GM23338 (cell line): ENCODE results near the gene ANKRD49. TPM values are rescaled to one million over a fixed set of nuclear protein-coding genes. Genes with fewer than 3 reads are reported as not detected.

Source experiments
- CTCF ChIP-seq, 2 experiments: fragments of 200-600 bp in 1 of 2; sonication (generic) in 1 of 2; conservative IDR thresholded peaks; 2 replicates each; pipeline versions ENCODE4 v1.5.1 to v1.6.1; 2016 to 2017; ENCODE audit warnings: antibody characterized with exemption in 2 of 2, low read depth in 2 of 2, mild to moderate bottlenecking in 2 of 2, moderate library complexity in 1 of 2
- ETS1 ChIP-seq: IDR thresholded peaks from 2 replicates; pipeline ENCODE4 v1.6.1; 2016; ENCODE audit warnings: antibody characterized with exemption
- EZH2phosphoT487 ChIP-seq: fragments of 200-600 bp; sonication (generic); IDR thresholded peaks from one replicate; pipeline ENCODE4 v1.8.1; 2018; ENCODE audit warnings: antibody characterized with exemption; ENCODE audit not compliant: unreplicated experiment
- JUNB ChIP-seq: IDR thresholded peaks from one replicate; pipeline ENCODE4 v1.6.1; 2016; ENCODE audit warnings: antibody characterized with exemption; ENCODE audit not compliant: unreplicated experiment
- NANOG ChIP-seq: IDR thresholded peaks from 2 replicates; pipeline ENCODE4 v1.6.1; 2016; ENCODE audit warnings: antibody characterized with exemption, borderline replicate concordance
- POLR2AphosphoS5 ChIP-seq: IDR thresholded peaks from 2 replicates; pipeline ENCODE4 v1.6.1; 2016; ENCODE audit warnings: antibody characterized with exemption, low read depth
- REST ChIP-seq: IDR thresholded peaks from one replicate; pipeline ENCODE4 v1.6.1; 2018; ENCODE audit warnings: antibody characterized with exemption; ENCODE audit not compliant: unreplicated experiment
- STAT1 ChIP-seq: IDR thresholded peaks from one replicate; pipeline ENCODE4 v1.6.1; 2016; ENCODE audit warnings: antibody characterized with exemption; ENCODE audit not compliant: unreplicated experiment
- ZNF462 ChIP-seq: fragments of 250-450 bp; sonication (Bioruptor Pico); IDR thresholded peaks from 2 replicates; pipeline ENCODE4 v1.5.0; 2020; ENCODE audit warnings: mild to moderate bottlenecking, moderate library complexity
- polyA plus RNA-seq: library from polyadenylated mRNA; unstranded; fragments of >200 nt; fragmentation: Nextera tagmentation; extraction: Ambion mirVana; gene quantifications from 2 replicates; pipeline ENCODE4 v1.2.1, GENCODE V29; 2016
- total RNA-seq: library from RNA; depleted of rRNA; stranded (reverse); fragments of >200 nt; shearing (Covaris generic); gene quantifications from 2 replicates; pipeline ENCODE4 v1.2.3, GENCODE V29; 2014

ANKRD49 gene
- total and polyA plus RNA-seq, 2 experiments from 2014 or later = 16.0 to 35.2 TPM

- TF ChIP-seq ZNF462 (CRISPR knock-in tag) (no peak), EZH2phosphoT487 (no peak), POLR2AphosphoS5 (no peak), NANOG (no peak), REST (no peak), CTCF (conservative IDR thresholded peaks at IDR 0.05; ENCODE audit: low read depth in 2 of 2) (no peak), STAT1 (no peak), ETS1 (no peak), JUNB (no peak)
These were observed 43.3 kb downstream of the ANKRD49 start (continued) for GRCh38 chr11:94537031-94537600.
